Muscle layer of colon (tissue), 2 donors: ENCODE measurements around the gene SPRR1A.

ENCODE experiments used
- H3K27ac ChIP-seq: one replicate; pipeline ENCODE4 v1.7.0; 2013; ENCODE audit warnings: low read depth, mild to moderate bottlenecking, low read length, moderate library complexity
- H3K27me3 ChIP-seq, 2 donors: one replicate each; pipeline ENCODE4 v1.7.0; 2013; ENCODE audit warnings: low read length in 2 of 2, mild to moderate bottlenecking in 2 of 2; ENCODE audit not compliant: insufficient read depth in 2 of 2, control insufficient read depth in 1 of 2
- H3K36me3 ChIP-seq: one replicate; pipeline ENCODE4 v1.7.0; 2013; ENCODE audit warnings: mild to moderate bottlenecking, low read length; ENCODE audit not compliant: insufficient read depth
- H3K4me1 ChIP-seq: one replicate; pipeline ENCODE4 v1.7.0; 2013; ENCODE audit warnings: mild to moderate bottlenecking, low read length; ENCODE audit not compliant: insufficient read depth
- H3K4me3 ChIP-seq, 2 donors: one replicate each; pipeline ENCODE4 v1.7.0; 2013; ENCODE audit warnings: low read length in 2 of 2, low read depth in 1 of 2, mild to moderate bottlenecking in 1 of 2, moderate library complexity in 1 of 2
- H3K9ac ChIP-seq: one replicate; pipeline ENCODE4 v1.7.0; 2013; ENCODE audit warnings: low read length
- H3K9me3 ChIP-seq: one replicate; pipeline ENCODE4 v1.7.0; 2013; ENCODE audit warnings: mild to moderate bottlenecking, low read length
- donor health status: abdominal sarcoma.
- donor health status: Adenocarcinoma of cecum.

Gene SPRR1A

GRCh38 chr1:152959801-152960451 is 24.0 kb upstream of the SPRR1A start:
- Histone ChIP-seq H3K4me1 (no peaks in the 10 kb centered on the region), H3K9ac (no peak overlapping the region), H3K9me3 (no peaks in the 10 kb centered on the region), H3K27ac (no peak overlapping the region), H3K27me3 (no peaks in the 10 kb centered on the region), H3K36me3 (no peaks in the 10 kb centered on the region), H3K4me3 (no peak overlapping the region)

- H3K4me3 ChIP-seq: no peak overlapping the region
- no peak overlapping the region for H3K9ac ChIP-seq
- no peaks in the 10 kb centered on the region for H3K27me3 ChIP-seq
- H3K36me3 ChIP-seq: no peaks in the 10 kb centered on the region
- H3K27ac ChIP-seq: no peak overlapping the region
- H3K4me1 ChIP-seq: no peaks in the 10 kb centered on the region
- no peaks in the 10 kb centered on the region for H3K9me3 ChIP-seq
These were observed 23.3 kb upstream of the SPRR1A start for GRCh38 chr1:152960452-152961044.

- no peaks in the 10 kb centered on the region for H3K9me3 ChIP-seq
- no peaks in the 10 kb centered on the region for H3K27me3 ChIP-seq
- H3K4me3 ChIP-seq: no peak overlapping the region
- no peak overlapping the region for H3K9ac ChIP-seq
- H3K4me1 ChIP-seq: no peaks in the 10 kb centered on the region
- H3K36me3 ChIP-seq: no peaks in the 10 kb centered on the region
- no peak overlapping the region for H3K27ac ChIP-seq
These were observed 22.5 kb upstream of the SPRR1A start for GRCh38 chr1:152961226-152961891.

- Histone ChIP-seq H3K36me3 (no peaks in the 10 kb centered on the region), H3K9me3 (no peaks in the 10 kb centered on the region), H3K27me3 (no peaks in the 10 kb centered on the region), H3K4me3 (no peak overlapping the region), H3K9ac (no peak overlapping the region), H3K4me1 (no peaks in the 10 kb centered on the region), H3K27ac (no peak overlapping the region)
These were observed 20.9 kb upstream of the SPRR1A start for GRCh38 chr1:152962876-152963415.

- no peaks in the 10 kb centered on the region for H3K9me3 ChIP-seq
- H3K36me3 ChIP-seq: no peaks in the 10 kb centered on the region
- H3K27me3 ChIP-seq: no peaks in the 10 kb centered on the region
- no peak overlapping the region for H3K9ac ChIP-seq
- H3K4me3 ChIP-seq: no peak overlapping the region
- no peak overlapping the region for H3K27ac ChIP-seq
- H3K4me1 ChIP-seq: no peaks in the 10 kb centered on the region
These were observed 19.3 kb upstream of the SPRR1A start for GRCh38 chr1:152964536-152964935.

GRCh38 chr1:152965853-152966252 is 18.0 kb upstream of the SPRR1A start:
- Histone ChIP-seq H3K9me3 (no peaks in the 10 kb centered on the region), H3K27me3 (no peaks in the 10 kb centered on the region), H3K4me1 (no peaks in the 10 kb centered on the region), H3K9ac (no peak overlapping the region), H3K36me3 (no peaks in the 10 kb centered on the region), H3K4me3 (no peak overlapping the region), H3K27ac (no peak overlapping the region)

- Histone ChIP-seq H3K9me3 (no peaks in the 10 kb centered on the region), H3K9ac (no peak overlapping the region), H3K36me3 (no peaks in the 10 kb centered on the region), H3K27ac (no peak overlapping the region), H3K27me3 (no peaks in the 10 kb centered on the region), H3K4me1 (no peaks in the 10 kb centered on the region), H3K4me3 (no peak overlapping the region)
These were observed 16.7 kb upstream of the SPRR1A start for GRCh38 chr1:152967201-152967600.

- H3K27me3 ChIP-seq: no peaks in the 10 kb centered on the region
These were observed 15.6 kb upstream of the SPRR1A start for GRCh38 chr1:152968248-152968647.

GRCh38 chr1:152969036-152969435 is 14.8 kb upstream of the SPRR1A start:
- Histone ChIP-seq H3K9ac (no peak overlapping the region), H3K36me3 (no peaks in the 10 kb centered on the region), H3K27me3 (no peaks in the 10 kb centered on the region), H3K9me3 (no peaks in the 10 kb centered on the region), H3K4me3 (no peak overlapping the region), H3K4me1 (no peaks in the 10 kb centered on the region), H3K27ac (no peak overlapping the region)

More at GRCh38 chr1:152968248-152968647, 15.6 kb upstream of the SPRR1A start:
- Histone ChIP-seq H3K27ac (no peak overlapping the region), H3K9ac (no peak overlapping the region), H3K9me3 (no peaks in the 10 kb centered on the region), H3K4me1 (no peaks in the 10 kb centered on the region), H3K4me3 (no peak overlapping the region), H3K36me3 (no peaks in the 10 kb centered on the region)

GRCh38 chr1:152970495-152970894 is 13.4 kb upstream of the SPRR1A start, which contains the start of gene SPRR4:
Gene SPRR4, plus strand, starts transcription at chr1:152970648. Its CDS starts 1,243 bp downstream, at chr1:152971891.
- H3K27me3 ChIP-seq: no peaks in the 10 kb centered on the region
- no peak within 1 kb of the TSS for H3K4me3 ChIP-seq
- H3K9me3 ChIP-seq: no peaks in the 10 kb centered on the region
- H3K4me1 ChIP-seq: no peaks in the 10 kb centered on the region
- H3K9ac ChIP-seq: no peak within 1 kb of the TSS
- no peaks in the 10 kb centered on the region for H3K36me3 ChIP-seq
- no peak within 1 kb of the TSS for H3K27ac ChIP-seq

- no peak overlapping the region for H3K9ac ChIP-seq
- no peak overlapping the region for H3K4me3 ChIP-seq
- no peaks in the 10 kb centered on the region for H3K36me3 ChIP-seq
- H3K4me1 ChIP-seq: no peaks in the 10 kb centered on the region
- no peaks in the 10 kb centered on the region for H3K27me3 ChIP-seq
- H3K9me3 ChIP-seq: no peaks in the 10 kb centered on the region
- H3K27ac ChIP-seq: no peak overlapping the region
These were observed 11.5 kb upstream of the SPRR1A start for GRCh38 chr1:152972196-152972886.
